Neural progenitor cell (in vitro differentiated cells): ENCODE results near the gene CSK.

Source experiments
- CTCF ChIP-seq: fragments of 200-600 bp; sonication (generic); IDR thresholded peaks from 2 replicates; pipeline ENCODE4 v1.5.1; 2017; ENCODE audit warnings: antibody characterized with exemption, mild to moderate bottlenecking
- EZH2 ChIP-seq: fragments of 200-600 bp; sonication (generic); IDR thresholded peaks from 2 replicates; pipeline ENCODE4 v1.6.1; 2017; ENCODE audit warnings: antibody characterized with exemption, mild to moderate bottlenecking, moderate library complexity
- EZH2phosphoT487 ChIP-seq: fragments of 200-600 bp; sonication (generic); IDR thresholded peaks from 2 replicates; pipeline ENCODE4 v1.6.1; 2017; ENCODE audit warnings: antibody characterized with exemption

GRCh38 chr15:74791007-74791406 is 9.1 kb downstream of the CSK start:
- TF ChIP-seq EZH2 (no peak), EZH2phosphoT487 (no peak), CTCF (no peak)
